ENCODE results near the gene THSD4.

GRCh38 chr15:71761649-71762048 is 646.4 kb downstream of the THSD4 start:
- TF ChIP-seq CTCF (conservative IDR thresholded peaks at IDR 0.05 in 1 of 2, IDR thresholded peaks at IDR 0.05 in 1 of 2; ENCODE audit: extremely low read depth in 1 of 2, insufficient read depth in 1 of 2, low read depth in 1 of 2, low read length in 2 of 2) (no peak), EZH2 (IDR thresholded peaks at IDR 0.05; ENCODE audit: borderline replicate concordance, low read length) (no peak)
